GM19035 (cell line): Measurements from ENCODE around the gene CUZD1.

Experiments used
- ATAC-seq: cut with Tn5 transposase; IDR thresholded peaks from one replicate; pipeline ENCODE4 v1.9.1; 2021; ENCODE audit not compliant: unreplicated experiment

CUZD1 gene

GRCh38 chr10:122856902-122857301 lies 11.2 kb upstream of the CUZD1 start:
- ATAC-seq = no peak

GRCh38 chr10:122855745-122856144 lies 10.1 kb upstream of the CUZD1 start:
- ATAC-seq = no peak

GRCh38 chr10:122854648-122855047 lies 9.0 kb upstream of the CUZD1 start:
- no peak for ATAC-seq

GRCh38 chr10:122853665-122854313 lies 8.1 kb upstream of the CUZD1 start:
- no peak for ATAC-seq

GRCh38 chr10:122852261-122852660 lies 6.6 kb upstream of the CUZD1 start:
- ATAC-seq = no peak

GRCh38 chr10:122850705-122851640 lies 5.3 kb upstream of the CUZD1 start:
- ATAC-seq = no peak

- ATAC-seq = no peak
Measured at GRCh38 chr10:122849900-122850605, 4.4 kb upstream of the CUZD1 start.

GRCh38 chr10:122849090-122849489 lies 3.4 kb upstream of the CUZD1 start:
- ATAC-seq = no peak

GRCh38 chr10:122847782-122848604 lies 2.3 kb upstream of the CUZD1 start:
- no peak for ATAC-seq

- ATAC-seq = no peak
Measured at GRCh38 chr10:122844146-122844545, 1.5 kb downstream of the CUZD1 start.

GRCh38 chr10:122841569-122841968 lies 4.1 kb downstream of the CUZD1 start:
- no peak for ATAC-seq

- ATAC-seq = no peak
Measured at GRCh38 chr10:122839505-122839904, 6.2 kb downstream of the CUZD1 start.

GRCh38 chr10:122838880-122839279 lies 6.8 kb downstream of the CUZD1 start:
- no peak for ATAC-seq

GRCh38 chr10:122835908-122836307 lies 9.7 kb downstream of the CUZD1 start:
- no peak for ATAC-seq

- ATAC-seq = no peak
Measured at GRCh38 chr10:122830965-122831353, 14.7 kb downstream of the CUZD1 start.

- no peak for ATAC-seq
Measured at GRCh38 chr10:122830273-122830964, 15.2 kb downstream of the CUZD1 start.

GRCh38 chr10:122829454-122829853 lies 16.2 kb downstream of the CUZD1 start:
- no peak for ATAC-seq

GRCh38 chr10:122828716-122829255 lies 16.9 kb downstream of the CUZD1 start:
- no peak for ATAC-seq

- ATAC-seq = no peak
Measured at GRCh38 chr10:122827302-122827701, 18.4 kb downstream of the CUZD1 start.
